PC-3 (cell line): ENCODE measurements around the gene NRSN1. TPM values are rescaled to one million over a fixed set of nuclear protein-coding genes. Genes with fewer than 3 reads are reported as not detected.

Source experiments
- ATAC-seq: fragments of 200-7000 bp; cut with Tn5 transposase; 2 replicates; pipeline ENCODE4 v1.9.1; 2020; ENCODE audit warnings: mild to moderate bottlenecking, moderate library complexity
- BruUV-seq: library from RNA; stranded (reverse); fragments of 400-500 nt; replicated peaks from 2 replicates; lab custom pipeline; 2021; lab: Mats Ljungman, UMichigan
- CTCF ChIA-PET: fragments of 300-600 bp; sonication (Branson Sonifier 250); formaldehyde crosslinking; loops from one replicate; lab custom pipeline; 2022; ENCODE audit warnings: antibody characterized with exemption; lab: Charles Lee
- POLR2A ChIA-PET: fragments of 300-600 bp; sonication (Branson Sonifier 250); formaldehyde crosslinking; loops from one replicate; lab custom pipeline; 2022; ENCODE audit warnings: antibody characterized with exemption; ENCODE audit not compliant: unreplicated experiment; lab: Charles Lee
- DNase-seq: peaks from one replicate; pipeline ENCODE4 v3.0.0-alpha.2; 2015
- H2AFZ ChIP-seq: fragments of 300-600 bp; sonication (generic); 2 replicates; pipeline ENCODE4 v1.6.0; 2016; ENCODE audit warnings: antibody characterized with exemption, low read length
- H3F3A ChIP-seq: fragments of 300-600 bp; sonication (generic); one replicate; pipeline ENCODE4 v1.6.0; 2017; ENCODE audit warnings: antibody characterized with exemption, low read length, control low read depth, mild to moderate bottlenecking; ENCODE audit not compliant: unreplicated experiment
- H3K27ac ChIP-seq: fragments of 300-600 bp; sonication (generic); 2 replicates; pipeline ENCODE4 v1.5.1; 2016; ENCODE audit warnings: mild to moderate bottlenecking, low read length
- H3K27me3 ChIP-seq: fragments of 300-600 bp; sonication (generic); 2 replicates; pipeline ENCODE4 v1.6.1; 2016; ENCODE audit warnings: low read length, mixed read lengths
- H3K36me3 ChIP-seq: fragments of 300-600 bp; sonication (generic); 2 replicates; pipeline ENCODE4 v1.6.1; 2016; ENCODE audit warnings: low read depth, mixed run types, low read length, mixed read lengths
- H3K4me1 ChIP-seq: fragments of 300-600 bp; sonication (generic); 2 replicates; pipeline ENCODE4 v1.5.1; 2016; ENCODE audit warnings: low read length; ENCODE audit not compliant: insufficient read depth
- H3K4me2 ChIP-seq: fragments of 300-600 bp; sonication (generic); 2 replicates; pipeline ENCODE4 v1.6.0; 2016; ENCODE audit warnings: low read length
- H3K4me3 ChIP-seq: fragments of 300-600 bp; sonication (generic); 2 replicates; pipeline ENCODE4 v1.5.1; 2016; ENCODE audit warnings: mild to moderate bottlenecking, low read length, mixed read lengths
- H3K79me2 ChIP-seq: fragments of 300-600 bp; sonication (generic); 2 replicates; pipeline ENCODE4 v1.6.1; 2017; ENCODE audit warnings: low read length, mixed read lengths
- H3K9ac ChIP-seq: fragments of 300-600 bp; sonication (generic); 2 replicates; pipeline ENCODE4 v1.6.0; 2016; ENCODE audit warnings: mild to moderate bottlenecking, low read length
- H3K9me2 ChIP-seq: fragments of 300-600 bp; sonication (generic); replicated peaks from 2 replicates; pipeline ENCODE4 v1.6.1; 2016; ENCODE audit warnings: mixed run types, low read length, mixed read lengths
- H3K9me3 ChIP-seq: fragments of 300-600 bp; sonication (generic); 2 replicates; pipeline ENCODE4 v1.6.1; 2016; ENCODE audit warnings: low read length, mixed read lengths
- H4K20me1 ChIP-seq: fragments of 300-600 bp; sonication (generic); 2 replicates; pipeline ENCODE4 v1.6.1; 2016; ENCODE audit warnings: low read length, mixed read lengths
- EZH2 ChIP-seq: fragments of 300-600 bp; sonication (generic); IDR thresholded peaks from one replicate; pipeline ENCODE4 v1.6.1; 2017; ENCODE audit warnings: antibody characterized with exemption, mild to moderate bottlenecking, low read length; ENCODE audit not compliant: unreplicated experiment
- EZH2phosphoT487 ChIP-seq: fragments of 300-600 bp; sonication (generic); IDR thresholded peaks from 2 replicates; pipeline ENCODE4 v1.6.1; 2018; ENCODE audit warnings: mild to moderate bottlenecking, antibody characterized with exemption, low read length, borderline replicate concordance
- intact Hi-C: fragments of 100-400 bp; cut with micrococcal nuclease; formaldehyde crosslinking; loops from 2 replicates; pipeline ENCODE4 v1.9.0; 2023
- total RNA-seq: library from RNA; depleted of rRNA; stranded (reverse); fragments of >200 nt; gene quantifications from 2 replicates; pipeline ENCODE4 v1.2.3, GENCODE V29; 2014
- TF ChIP-seq, protein P1 (sequence below): fragments of 300-600 bp; sonication (generic); conservative IDR thresholded peaks from 2 replicates; pipeline ENCODE4 v1.5.1; 2017; ENCODE audit warnings: antibody characterized with exemption, low read depth, mild to moderate bottlenecking, low read length

NRSN1 gene
- total RNA-seq, 1 experiment from 2014 or later, result not detected

- Histone ChIP-seq H4K20me1 (no peaks in the 10 kb centered on the region), H3K4me3 (no peak overlapping the region), H3K4me2 (no peak overlapping the region), H3K79me2 (no peaks in the 10 kb centered on the region), H3K27ac (no peak overlapping the region), H3K36me3 (no peaks in the 10 kb centered on the region), H3K4me1 (no peaks in the 10 kb centered on the region), H3K9me3 (no peaks in the 10 kb centered on the region), H2AFZ (no peak overlapping the region), H3K9ac (no peak overlapping the region), H3K9me2 (no peaks in the 10 kb centered on the region), H3K27me3 (peaks cover 45% of the 10 kb centered on the region), H3F3A (no peaks in the 10 kb centered on the region)
- no TSS peak for BruUV-seq
- CTCF ChIA-PET, result no interaction called here
- no peak for ATAC-seq
- intact Hi-C loops, result no loop called here
- POLR2A ChIA-PET, result no interaction called here
- DNase-seq, result no peak
- TF ChIP-seq, protein P1, sequence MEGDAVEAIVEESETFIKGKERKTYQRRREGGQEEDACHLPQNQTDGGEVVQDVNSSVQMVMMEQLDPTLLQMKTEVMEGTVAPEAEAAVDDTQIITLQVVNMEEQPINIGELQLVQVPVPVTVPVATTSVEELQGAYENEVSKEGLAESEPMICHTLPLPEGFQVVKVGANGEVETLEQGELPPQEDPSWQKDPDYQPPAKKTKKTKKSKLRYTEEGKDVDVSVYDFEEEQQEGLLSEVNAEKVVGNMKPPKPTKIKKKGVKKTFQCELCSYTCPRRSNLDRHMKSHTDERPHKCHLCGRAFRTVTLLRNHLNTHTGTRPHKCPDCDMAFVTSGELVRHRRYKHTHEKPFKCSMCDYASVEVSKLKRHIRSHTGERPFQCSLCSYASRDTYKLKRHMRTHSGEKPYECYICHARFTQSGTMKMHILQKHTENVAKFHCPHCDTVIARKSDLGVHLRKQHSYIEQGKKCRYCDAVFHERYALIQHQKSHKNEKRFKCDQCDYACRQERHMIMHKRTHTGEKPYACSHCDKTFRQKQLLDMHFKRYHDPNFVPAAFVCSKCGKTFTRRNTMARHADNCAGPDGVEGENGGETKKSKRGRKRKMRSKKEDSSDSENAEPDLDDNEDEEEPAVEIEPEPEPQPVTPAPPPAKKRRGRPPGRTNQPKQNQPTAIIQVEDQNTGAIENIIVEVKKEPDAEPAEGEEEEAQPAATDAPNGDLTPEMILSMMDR, result no peak
- TF ChIP-seq EZH2 (no peak), EZH2phosphoT487 (no peak)
These were observed 22.1 kb downstream of the NRSN1 start for GRCh38 chr6:24148154-24148570.

DNA sequence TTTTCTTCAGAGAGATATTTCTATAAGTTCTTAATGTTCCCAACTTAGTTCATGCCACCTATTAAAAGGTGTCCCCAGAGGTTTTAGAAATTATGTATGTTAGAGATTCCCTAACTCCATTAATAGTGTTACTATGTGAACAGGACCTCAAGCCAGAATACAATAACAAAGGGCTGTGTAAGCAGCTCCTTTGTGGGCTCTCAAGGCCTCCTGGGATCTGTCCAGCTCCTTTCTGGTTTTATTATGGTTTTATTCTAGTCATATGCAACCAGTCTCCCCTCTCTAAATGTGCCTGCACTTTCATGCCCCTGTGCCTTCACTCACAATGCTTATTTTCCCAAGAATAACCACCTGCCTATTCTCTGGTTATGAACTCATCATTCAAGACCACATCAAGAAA is 22.7 kb downstream of the NRSN1 start:
- Histone ChIP-seq H3K4me2 (no peak overlapping the region), H3K27me3 (peaks cover 45% of the 10 kb centered on the region), H3K9me2 (no peaks in the 10 kb centered on the region), H2AFZ (no peak overlapping the region), H3K36me3 (no peaks in the 10 kb centered on the region), H3K27ac (no peak overlapping the region), H4K20me1 (no peaks in the 10 kb centered on the region), H3K4me3 (no peak overlapping the region), H3K4me1 (no peaks in the 10 kb centered on the region), H3K9me3 (no peaks in the 10 kb centered on the region), H3K79me2 (no peaks in the 10 kb centered on the region), H3K9ac (no peak overlapping the region), H3F3A (no peaks in the 10 kb centered on the region)
- no TSS peak for BruUV-seq
- DNase-seq (no peak), ATAC-seq (no peak)
- TF ChIP-seq, protein P1, result no peak
- TF ChIP-seq EZH2 (no peak), EZH2phosphoT487 (no peak)
- ChIA-PET CTCF (no interaction called here), POLR2A (no interaction called here)
- intact Hi-C loops, result no loop called here

- no peak overlapping the region for H3K27ac ChIP-seq
- TF ChIP-seq EZH2 (no peak), EZH2phosphoT487 (no peak)
- TF ChIP-seq, protein P1, result no peak
- no peaks in the 10 kb centered on the region for H4K20me1 ChIP-seq
- BruUV-seq, result no TSS peak
- no peak overlapping the region for H3K4me3 ChIP-seq
- no peaks in the 10 kb centered on the region for H3K4me1 ChIP-seq
- intact Hi-C loops, result no loop called here
- ChIA-PET CTCF (no interaction called here), POLR2A (no interaction called here)
- H3K9me3 ChIP-seq, result no peaks in the 10 kb centered on the region
- H3K79me2 ChIP-seq, result no peaks in the 10 kb centered on the region
- no peaks in the 10 kb centered on the region for H3K9me2 ChIP-seq
- H3K9ac ChIP-seq, result no peak overlapping the region
- ATAC-seq, result no peak
- no peaks in the 10 kb centered on the region for H3K36me3 ChIP-seq
- H3K27me3 ChIP-seq, result peaks cover 39% of the 10 kb centered on the region
- H2AFZ ChIP-seq, result no peak overlapping the region
- DNase-seq, result no peak
- H3K4me2 ChIP-seq, result no peak overlapping the region
- no peaks in the 10 kb centered on the region for H3F3A ChIP-seq
These were observed 23.3 kb downstream of the NRSN1 start for GRCh38 chr6:24149296-24149695.
